H1 (cell line): ENCODE results near the gene CCDC112. TPM values are rescaled to one million over a fixed set of nuclear protein-coding genes. Genes with fewer than 3 reads are reported as not detected.
A peak's percentile ranks its signal among the peaks of the same experiment; 100 is the strongest.

ENCODE experiments used
- ASH2L ChIP-seq: fragments of 200-600, 300-600 bp; sonication (generic); IDR thresholded peaks from one replicate; pipeline ENCODE4 v1.7.1; 2017; ENCODE audit warnings: low read length
- BCL11A ChIP-seq, 2 experiments: IDR thresholded peaks; one replicate each; pipeline ENCODE4 v1.6.1; 2011; ENCODE audit warnings: low read depth in 2 of 2, low read length in 2 of 2, mild to moderate bottlenecking in 2 of 2
- CTBP2 ChIP-seq: IDR thresholded peaks from 2 replicates; pipeline ENCODE4 v1.7.0; 2011; ENCODE audit warnings: borderline replicate concordance, mild to moderate bottlenecking, moderate library complexity, mixed read lengths, low read length; ENCODE audit not compliant: insufficient read depth, insufficient read length
- EGR1 ChIP-seq: IDR thresholded peaks from 2 replicates; pipeline ENCODE4 v1.6.1; 2011; ENCODE audit warnings: low read depth, low read length, borderline replicate concordance
- GABPA ChIP-seq: IDR thresholded peaks from 2 replicates; pipeline ENCODE4 v1.6.1; 2011; ENCODE audit warnings: mild to moderate bottlenecking, low read length, moderate library complexity, borderline replicate concordance; ENCODE audit not compliant: insufficient read depth
- KDM5A ChIP-seq: fragments of 200-600 bp; IDR thresholded peaks from 2 replicates; pipeline ENCODE4 v1.7.1; 2012; ENCODE audit warnings: mild to moderate bottlenecking, low read length, inconsistent platforms, mixed read lengths
- POLR2A ChIP-seq, 2 experiments: IDR thresholded peaks; 1 replicate in 1 of 2; 2 replicates in 1 of 2; pipeline ENCODE4 v1.6.1; 2011; ENCODE audit warnings: low read depth in 2 of 2, low read length in 2 of 2, mild to moderate bottlenecking in 2 of 2; ENCODE audit errors: control extremely low read depth in 1 of 2
- TAF7 ChIP-seq: optimal IDR thresholded peaks from 2 replicates; pipeline ENCODE3; 2011; ENCODE audit warnings: low read depth, mild to moderate bottlenecking, inconsistent platforms, low read length, moderate library complexity, borderline replicate concordance
- TEAD4 ChIP-seq: IDR thresholded peaks from 2 replicates; pipeline ENCODE4 v1.6.1; 2012; ENCODE audit warnings: low read depth, low read length, inconsistent platforms, mixed read lengths
- polyA plus RNA-seq, 7 experiments: library from polyadenylated mRNA; depleted of rRNA in 3 of 7; stranded (reverse) in 5 of 7; unstranded in 2 of 7; fragments of >200 nt in 5 of 7; fragments of 200-250 nt in 2 of 7; gene quantifications; 1 replicate in 5 of 7; 2 replicates in 1 of 7; 4 replicates in 1 of 7; pipeline versions ENCODE4 v1.2.1 to v1.2.3, GENCODE V29; 2011 to 2013; ENCODE audit warnings: missing spikeins in 2 of 7, mixed read lengths in 2 of 7
- total RNA-seq: library from RNA; stranded (reverse); fragmentation: NEBNext Ultra II Directional; extraction: Animal tissue kit (Norgen Biotek cat#: 25700); gene quantifications from 2 replicates; pipeline ENCODE4 v1.2.1, GENCODE V29; 2021
- TF ChIP-seq, protein P1 (sequence below), 3 experiments: IDR thresholded peaks; 1 replicate in 2 of 3; 2 replicates in 1 of 3; pipeline versions ENCODE4 v1.5.1 to v1.6.1; 2011; ENCODE audit warnings: low read length in 3 of 3, mild to moderate bottlenecking in 3 of 3, inconsistent platforms in 2 of 3, low read depth in 1 of 3, moderate library complexity in 1 of 3; ENCODE audit not compliant: insufficient read depth in 1 of 3; ENCODE audit errors: control extremely low read depth in 1 of 3

CCDC112 gene
- total and polyA plus RNA-seq, 2 of the 8 experiments (the other 6 are each of a cell fraction or from before 2014, with no cell fraction given) = 3.3 to 15.6 TPM

DNA sequence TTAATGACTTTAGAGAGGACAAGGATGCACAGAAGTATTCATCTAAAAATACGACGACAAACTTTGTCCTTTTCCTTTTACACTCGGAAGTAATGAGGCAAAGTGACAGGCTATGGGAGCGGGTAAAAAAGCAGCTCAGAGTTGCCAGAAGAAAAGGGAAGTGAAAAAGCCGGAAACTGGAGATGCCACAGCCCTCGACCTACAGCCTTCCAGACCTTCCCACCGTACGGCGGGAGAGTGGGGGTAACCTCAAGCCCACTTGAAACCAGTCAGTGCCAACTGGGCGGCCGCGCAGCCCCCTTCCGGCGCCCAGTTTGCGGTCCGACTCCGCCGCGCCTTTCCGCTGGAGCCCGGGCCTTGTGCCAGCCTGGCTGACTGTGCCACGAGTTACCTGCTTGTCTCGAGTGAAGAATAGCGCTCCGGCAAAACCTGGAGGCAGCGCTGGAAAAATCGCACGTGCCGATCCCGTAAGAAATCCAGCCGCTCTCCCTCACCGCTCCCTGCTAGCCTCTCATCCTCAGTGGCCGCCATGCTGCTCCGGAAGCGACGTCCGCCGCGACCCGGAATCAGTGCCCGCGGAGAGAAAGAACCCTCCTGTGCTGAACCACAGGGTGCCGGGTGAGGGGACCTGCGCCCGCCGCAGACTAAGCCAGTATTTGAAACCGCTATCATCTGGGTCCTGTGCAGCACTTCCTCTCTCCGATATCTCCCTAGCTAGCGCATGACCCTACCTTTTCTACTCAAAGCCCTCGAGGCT is 34.0 kb downstream of the CCDC112 start, which contains the start of gene PGGT1B (continued):
- peak; percentile 86; the same call in 1 of the 2 replicates for TF ChIP-seq GABPA
- peak; percentile 62 to 93 for TF ChIP-seq POLR2A (IDR thresholded peaks at IDR 0.05; ENCODE audit: control extremely low read depth in 1 of 2, low read depth in 2 of 2, low read length in 2 of 2)
- TF ChIP-seq, protein P1, sequence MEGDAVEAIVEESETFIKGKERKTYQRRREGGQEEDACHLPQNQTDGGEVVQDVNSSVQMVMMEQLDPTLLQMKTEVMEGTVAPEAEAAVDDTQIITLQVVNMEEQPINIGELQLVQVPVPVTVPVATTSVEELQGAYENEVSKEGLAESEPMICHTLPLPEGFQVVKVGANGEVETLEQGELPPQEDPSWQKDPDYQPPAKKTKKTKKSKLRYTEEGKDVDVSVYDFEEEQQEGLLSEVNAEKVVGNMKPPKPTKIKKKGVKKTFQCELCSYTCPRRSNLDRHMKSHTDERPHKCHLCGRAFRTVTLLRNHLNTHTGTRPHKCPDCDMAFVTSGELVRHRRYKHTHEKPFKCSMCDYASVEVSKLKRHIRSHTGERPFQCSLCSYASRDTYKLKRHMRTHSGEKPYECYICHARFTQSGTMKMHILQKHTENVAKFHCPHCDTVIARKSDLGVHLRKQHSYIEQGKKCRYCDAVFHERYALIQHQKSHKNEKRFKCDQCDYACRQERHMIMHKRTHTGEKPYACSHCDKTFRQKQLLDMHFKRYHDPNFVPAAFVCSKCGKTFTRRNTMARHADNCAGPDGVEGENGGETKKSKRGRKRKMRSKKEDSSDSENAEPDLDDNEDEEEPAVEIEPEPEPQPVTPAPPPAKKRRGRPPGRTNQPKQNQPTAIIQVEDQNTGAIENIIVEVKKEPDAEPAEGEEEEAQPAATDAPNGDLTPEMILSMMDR (IDR thresholded peaks at IDR 0.05; ENCODE audit: control extremely low read depth in 1 of 3, insufficient read depth in 1 of 3, low read depth in 1 of 3, low read length in 3 of 3) = no peak
- TF ChIP-seq BCL11A (IDR thresholded peaks at IDR 0.05; ENCODE audit: low read depth in 2 of 2, low read length in 2 of 2) = no peak
- peak; percentile 78 for TF ChIP-seq KDM5A
- peak; percentile 98 for TF ChIP-seq ASH2L
- peak; percentile 49 for TF ChIP-seq CTBP2
- peak; percentile 79 for TF ChIP-seq TAF7
- TF ChIP-seq EGR1 = no peak
- TF ChIP-seq TEAD4 = no peak
